Measurements from ENCODE around the gene GPA33.

GPA33 gene

DNA sequence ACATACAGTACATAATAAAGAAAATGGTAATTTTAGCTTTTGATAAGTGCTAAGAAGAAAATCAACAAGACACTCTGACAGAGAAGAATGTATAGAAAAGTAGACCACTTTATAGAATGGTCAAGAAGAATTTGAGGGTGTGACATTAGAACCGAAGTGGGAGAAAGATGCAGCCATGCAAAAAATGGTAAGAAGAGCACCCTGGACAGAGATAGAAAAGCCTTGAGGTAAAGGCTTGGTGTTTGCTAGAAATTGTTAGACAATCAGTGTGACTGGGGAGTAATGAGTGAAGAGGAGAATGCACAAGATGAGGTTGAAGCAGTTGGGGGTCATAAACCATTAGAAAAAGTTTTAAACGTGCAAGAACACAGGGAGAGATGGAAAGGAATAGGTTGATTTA lies 77.6 kb downstream of the GPA33 start:
- Histone ChIP-seq H3K4me2 (ENCODE audit: low read depth, low read length, poor library complexity, severe bottlenecking) (no peak overlapping the region), H3K79me2 (ENCODE audit: insufficient read depth, low read length) (no peaks in the 10 kb centered on the region), H3K4me3 (ENCODE audit: insufficient read depth, low read length, poor library complexity, severe bottlenecking) (no peak overlapping the region), H3K36me3 (ENCODE audit: low read length) (no peaks in the 10 kb centered on the region), H4K20me1 (ENCODE audit: low read depth, low read length) (no peaks in the 10 kb centered on the region), H3K27ac (ENCODE audit: low read depth, low read length) (no peak overlapping the region), H3K9ac (ENCODE audit: low read length) (no peak overlapping the region), H3K9me2 (replicated peaks; ENCODE audit: insufficient read depth, low read length) (no peaks in the 10 kb centered on the region), H2AFZ (ENCODE audit: low read depth, low read length, severe bottlenecking) (no peak overlapping the region), H3K9me3 (ENCODE audit: insufficient read depth, low read length) (no peaks in the 10 kb centered on the region), H3F3A (ENCODE audit: insufficient read depth) (no peaks in the 10 kb centered on the region), H3K27me3 (ENCODE audit: low read length) (no peaks in the 10 kb centered on the region)
- TF ChIP-seq EZH2phosphoT487 (conservative IDR thresholded peaks at IDR 0.05; ENCODE audit: low read length): no peak
- TF ChIP-seq, protein P1, sequence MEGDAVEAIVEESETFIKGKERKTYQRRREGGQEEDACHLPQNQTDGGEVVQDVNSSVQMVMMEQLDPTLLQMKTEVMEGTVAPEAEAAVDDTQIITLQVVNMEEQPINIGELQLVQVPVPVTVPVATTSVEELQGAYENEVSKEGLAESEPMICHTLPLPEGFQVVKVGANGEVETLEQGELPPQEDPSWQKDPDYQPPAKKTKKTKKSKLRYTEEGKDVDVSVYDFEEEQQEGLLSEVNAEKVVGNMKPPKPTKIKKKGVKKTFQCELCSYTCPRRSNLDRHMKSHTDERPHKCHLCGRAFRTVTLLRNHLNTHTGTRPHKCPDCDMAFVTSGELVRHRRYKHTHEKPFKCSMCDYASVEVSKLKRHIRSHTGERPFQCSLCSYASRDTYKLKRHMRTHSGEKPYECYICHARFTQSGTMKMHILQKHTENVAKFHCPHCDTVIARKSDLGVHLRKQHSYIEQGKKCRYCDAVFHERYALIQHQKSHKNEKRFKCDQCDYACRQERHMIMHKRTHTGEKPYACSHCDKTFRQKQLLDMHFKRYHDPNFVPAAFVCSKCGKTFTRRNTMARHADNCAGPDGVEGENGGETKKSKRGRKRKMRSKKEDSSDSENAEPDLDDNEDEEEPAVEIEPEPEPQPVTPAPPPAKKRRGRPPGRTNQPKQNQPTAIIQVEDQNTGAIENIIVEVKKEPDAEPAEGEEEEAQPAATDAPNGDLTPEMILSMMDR (IDR thresholded peaks at IDR 0.05; ENCODE audit: insufficient read depth, low read length, poor library complexity, severe bottlenecking): no peak

DNA sequence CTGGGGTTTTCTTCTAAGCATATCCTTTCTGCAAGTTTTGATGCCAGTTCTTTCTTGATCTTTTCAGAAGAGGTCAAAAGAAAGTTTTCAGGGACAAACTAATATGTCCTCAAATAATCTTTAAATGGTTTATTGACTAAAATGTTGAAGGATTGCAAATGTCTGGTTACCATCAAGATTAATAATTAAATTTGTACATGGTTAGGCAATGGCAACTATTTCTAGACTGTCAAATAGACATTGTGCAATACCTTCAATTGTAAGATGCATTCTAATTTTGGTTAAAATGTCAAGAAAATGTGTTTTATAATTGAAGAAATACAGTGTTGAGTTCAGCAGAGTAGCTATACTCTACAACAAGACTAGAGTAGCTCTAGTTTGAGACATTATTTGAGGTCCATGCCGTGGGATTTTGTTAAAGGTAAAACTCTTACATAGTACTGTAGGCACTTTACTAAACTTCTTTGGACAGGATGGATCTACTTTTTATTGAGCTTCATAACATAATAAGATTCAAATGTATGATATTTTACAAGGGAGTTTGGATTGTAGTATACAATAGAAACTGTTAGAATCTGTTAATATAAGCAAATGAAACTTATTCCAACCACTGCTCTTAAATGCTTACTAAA lies 78.5 kb downstream of the GPA33 start:
- H3F3A ChIP-seq (ENCODE audit: insufficient read depth): no peaks in the 10 kb centered on the region
- no peak overlapping the region for H3K27ac ChIP-seq (ENCODE audit: low read depth, low read length)
- no peaks in the 10 kb centered on the region for H3K79me2 ChIP-seq (ENCODE audit: insufficient read depth, low read length)
- H3K4me2 ChIP-seq (ENCODE audit: low read depth, low read length, poor library complexity, severe bottlenecking): no peak overlapping the region
- no peaks in the 10 kb centered on the region for H3K36me3 ChIP-seq (ENCODE audit: low read length)
- H3K4me3 ChIP-seq (ENCODE audit: insufficient read depth, low read length, poor library complexity, severe bottlenecking): no peak overlapping the region
- H4K20me1 ChIP-seq (ENCODE audit: low read depth, low read length): no peaks in the 10 kb centered on the region
- no peak overlapping the region for H3K9ac ChIP-seq (ENCODE audit: low read length)
- H2AFZ ChIP-seq (ENCODE audit: low read depth, low read length, severe bottlenecking): no peak overlapping the region
- no peaks in the 10 kb centered on the region for H3K9me3 ChIP-seq (ENCODE audit: insufficient read depth, low read length)
- H3K9me2 ChIP-seq (replicated peaks; ENCODE audit: insufficient read depth, low read length): no peaks in the 10 kb centered on the region
- H3K27me3 ChIP-seq (ENCODE audit: low read length): no peaks in the 10 kb centered on the region
- TF ChIP-seq, protein P1 (IDR thresholded peaks at IDR 0.05; ENCODE audit: insufficient read depth, low read length, poor library complexity, severe bottlenecking): no peak
- no peak for TF ChIP-seq EZH2phosphoT487 (conservative IDR thresholded peaks at IDR 0.05; ENCODE audit: low read length)

DNA sequence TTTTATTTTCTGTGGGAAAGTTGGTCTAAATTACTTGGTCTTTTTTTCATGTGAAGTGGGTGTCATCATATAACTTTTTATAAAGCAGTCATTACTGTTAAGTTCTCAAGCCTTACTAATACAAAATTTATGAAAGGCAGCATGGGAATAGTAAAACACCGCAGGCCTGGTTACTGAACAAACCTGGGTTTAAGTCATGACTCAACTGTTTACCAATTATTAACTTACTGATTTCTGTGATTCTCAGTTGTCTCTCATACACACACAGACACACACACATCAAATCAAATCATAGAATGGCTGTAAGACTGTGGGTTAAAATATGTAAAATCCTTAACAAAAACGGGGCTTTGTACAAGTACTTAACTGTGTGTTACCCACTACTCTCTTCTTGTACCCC lies 86.5 kb downstream of the GPA33 start:
- Histone ChIP-seq H3K4me2 (ENCODE audit: low read depth, low read length, poor library complexity, severe bottlenecking) (no peak overlapping the region), H4K20me1 (ENCODE audit: low read depth, low read length) (no peaks in the 10 kb centered on the region), H3K9me2 (replicated peaks; ENCODE audit: insufficient read depth, low read length) (no peaks in the 10 kb centered on the region), H3K4me3 (ENCODE audit: insufficient read depth, low read length, poor library complexity, severe bottlenecking) (no peak overlapping the region), H3K27ac (ENCODE audit: low read depth, low read length) (no peak overlapping the region), H3K79me2 (ENCODE audit: insufficient read depth, low read length) (no peaks in the 10 kb centered on the region), H3K36me3 (ENCODE audit: low read length) (no peaks in the 10 kb centered on the region), H3K27me3 (ENCODE audit: low read length) (no peaks in the 10 kb centered on the region), H3K9ac (ENCODE audit: low read length) (no peak overlapping the region), H2AFZ (ENCODE audit: low read depth, low read length, severe bottlenecking) (no peak overlapping the region), H3F3A (ENCODE audit: insufficient read depth) (no peaks in the 10 kb centered on the region), H3K9me3 (ENCODE audit: insufficient read depth, low read length) (no peaks in the 10 kb centered on the region)
- TF ChIP-seq, protein P1 (IDR thresholded peaks at IDR 0.05; ENCODE audit: insufficient read depth, low read length, poor library complexity, severe bottlenecking): no peak
- no peak for TF ChIP-seq EZH2phosphoT487 (conservative IDR thresholded peaks at IDR 0.05; ENCODE audit: low read length)

All from SU-DHL-6 (cell line).